Measurements from ENCODE around the gene NAA60.

DNA sequence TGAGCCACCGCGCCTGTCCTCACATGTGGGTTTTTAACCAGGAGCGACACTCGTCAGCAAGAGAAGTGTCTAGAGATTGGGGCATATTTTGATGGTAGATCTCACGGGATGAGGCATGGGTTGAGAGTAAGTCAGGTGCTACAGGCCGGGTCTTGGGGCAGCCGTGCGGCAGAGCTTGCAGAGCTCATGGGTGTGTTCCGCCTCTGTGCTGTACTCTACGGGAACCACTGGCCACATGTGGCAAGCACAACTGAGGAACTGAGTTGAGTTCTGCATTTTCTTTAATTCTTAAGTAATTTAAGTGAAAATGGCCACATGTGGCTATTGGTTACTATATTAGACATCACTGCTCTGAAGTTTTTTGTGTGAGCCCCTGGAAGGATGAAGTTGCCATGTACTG, 66.9 kb downstream of the NAA60 start:
- TF ChIP-seq, protein P1, sequence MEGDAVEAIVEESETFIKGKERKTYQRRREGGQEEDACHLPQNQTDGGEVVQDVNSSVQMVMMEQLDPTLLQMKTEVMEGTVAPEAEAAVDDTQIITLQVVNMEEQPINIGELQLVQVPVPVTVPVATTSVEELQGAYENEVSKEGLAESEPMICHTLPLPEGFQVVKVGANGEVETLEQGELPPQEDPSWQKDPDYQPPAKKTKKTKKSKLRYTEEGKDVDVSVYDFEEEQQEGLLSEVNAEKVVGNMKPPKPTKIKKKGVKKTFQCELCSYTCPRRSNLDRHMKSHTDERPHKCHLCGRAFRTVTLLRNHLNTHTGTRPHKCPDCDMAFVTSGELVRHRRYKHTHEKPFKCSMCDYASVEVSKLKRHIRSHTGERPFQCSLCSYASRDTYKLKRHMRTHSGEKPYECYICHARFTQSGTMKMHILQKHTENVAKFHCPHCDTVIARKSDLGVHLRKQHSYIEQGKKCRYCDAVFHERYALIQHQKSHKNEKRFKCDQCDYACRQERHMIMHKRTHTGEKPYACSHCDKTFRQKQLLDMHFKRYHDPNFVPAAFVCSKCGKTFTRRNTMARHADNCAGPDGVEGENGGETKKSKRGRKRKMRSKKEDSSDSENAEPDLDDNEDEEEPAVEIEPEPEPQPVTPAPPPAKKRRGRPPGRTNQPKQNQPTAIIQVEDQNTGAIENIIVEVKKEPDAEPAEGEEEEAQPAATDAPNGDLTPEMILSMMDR (conservative IDR thresholded peaks at IDR 0.05) = no peak
- no peak for TF ChIP-seq EZH2 (IDR thresholded peaks at IDR 0.05; ENCODE audit: low read depth)

Measured in PC-9 (cell line).